ENCODE results near the gene CNKSR3.

Gene CNKSR3

GRCh38 chr6:154448448-154449096 lies 61.9 kb downstream of the CNKSR3 start:
- peak; percentile 28 for DNase-seq

- peak; percentile 77 for DNase-seq
These were observed 62.5 kb downstream of the CNKSR3 start for GRCh38 chr6:154447954-154448353.

GRCh38 chr6:154446984-154447383 lies 63.5 kb downstream of the CNKSR3 start:
- DNase-seq = no peak

GRCh38 chr6:154445417-154445816 lies 65.1 kb downstream of the CNKSR3 start:
- no peak for DNase-seq

- no peak for DNase-seq
These were observed 68.5 kb downstream of the CNKSR3 start for GRCh38 chr6:154441995-154442310.

GRCh38 chr6:154440422-154441043 lies 70.0 kb downstream of the CNKSR3 start:
- DNase-seq = no peak

GRCh38 chr6:154440022-154440421 lies 70.5 kb downstream of the CNKSR3 start:
- no peak for DNase-seq

GRCh38 chr6:154438882-154439415 lies 71.5 kb downstream of the CNKSR3 start:
- no peak for DNase-seq

- DNase-seq = no peak
These were observed 75.0 kb downstream of the CNKSR3 start for GRCh38 chr6:154435400-154435945.

- no peak for DNase-seq
These were observed 75.8 kb downstream of the CNKSR3 start for GRCh38 chr6:154434662-154435061.

GRCh38 chr6:154433477-154434241 lies 76.8 kb downstream of the CNKSR3 start:
- no peak for DNase-seq

GRCh38 chr6:154432533-154433476 lies 77.7 kb downstream of the CNKSR3 start:
- DNase-seq = no peak

GRCh38 chr6:154430481-154430919 lies 80.0 kb downstream of the CNKSR3 start:
- DNase-seq = no peak

GRCh38 chr6:154429711-154430110 lies 80.8 kb downstream of the CNKSR3 start:
- DNase-seq = no peak

GRCh38 chr6:154428897-154429296 lies 81.6 kb downstream of the CNKSR3 start:
- DNase-seq = no peak

GRCh38 chr6:154427446-154427845 lies 83.0 kb downstream of the CNKSR3 start:
- no peak for DNase-seq

- DNase-seq = no peak
These were observed 83.5 kb downstream of the CNKSR3 start for GRCh38 chr6:154426997-154427396.

- no peak for DNase-seq
These were observed 85.5 kb downstream of the CNKSR3 start for GRCh38 chr6:154425034-154425433.

- DNase-seq = no peak
These were observed 96.3 kb downstream of the CNKSR3 start for GRCh38 chr6:154414021-154414813.

GRCh38 chr6:154412106-154412820 lies 98.2 kb downstream of the CNKSR3 start:
- no peak for DNase-seq

- DNase-seq = no peak
These were observed 99.4 kb downstream of the CNKSR3 start for GRCh38 chr6:154411076-154411475.
